Effector CD4-positive, alpha-beta T cell (primary cell): Measurements from ENCODE around the gene RPL23.
"Not testable (repeated sequence)": the region's sequence is repeated elsewhere in the genome, so short reads cannot be mapped to it uniquely, and the experiment has no call there.

Source experiments
- DNase-seq: peaks from one replicate; pipeline ENCODE4 v3.0.0-alpha.2; 2020

RPL23 gene

DNA sequence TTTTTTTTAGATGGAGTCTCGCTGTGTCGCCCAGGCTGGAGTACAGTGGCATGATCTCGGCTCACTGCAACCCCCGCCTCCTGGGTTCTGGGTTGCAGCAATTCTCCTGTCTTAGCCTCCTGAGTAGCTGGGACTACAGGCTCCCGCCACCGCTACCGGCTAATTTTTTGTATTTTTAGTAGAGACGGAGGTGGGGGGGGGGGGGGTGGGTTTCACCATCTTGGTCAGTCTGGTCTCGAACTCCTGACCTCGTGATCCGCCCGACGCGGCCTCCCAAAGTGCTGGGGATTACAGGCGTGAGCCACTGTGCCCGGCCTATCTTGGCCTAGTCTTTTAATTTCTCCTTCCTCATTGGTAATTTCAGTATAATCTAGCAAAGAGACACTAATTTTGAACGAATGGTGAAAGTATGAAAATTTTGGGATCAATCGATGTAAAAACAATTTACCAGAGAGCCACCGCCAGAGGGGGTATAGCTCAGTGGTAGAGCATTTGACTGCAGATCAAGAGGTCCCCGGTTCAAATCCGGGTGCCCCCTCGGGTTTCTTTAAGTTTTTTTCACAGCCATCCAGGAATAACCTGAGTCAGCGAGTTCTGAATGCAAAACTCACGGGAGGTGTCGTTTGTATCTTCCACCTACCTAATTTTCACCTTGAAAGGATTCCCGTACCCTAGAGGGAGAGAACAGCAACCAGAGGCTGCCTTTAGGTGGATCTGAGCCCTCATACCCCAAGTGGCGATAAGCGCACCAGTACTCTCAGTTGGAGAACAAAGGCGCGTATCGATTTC is 13.9 kb upstream of the RPL23 start:
- peak; percentile 59 for DNase-seq

- no peak for DNase-seq
These were observed 11.3 kb upstream of the RPL23 start for GRCh38 chr17:38864636-38865398.

- DNase-seq = no peak
These were observed 7.9 kb upstream of the RPL23 start for GRCh38 chr17:38861399-38861843.

DNA sequence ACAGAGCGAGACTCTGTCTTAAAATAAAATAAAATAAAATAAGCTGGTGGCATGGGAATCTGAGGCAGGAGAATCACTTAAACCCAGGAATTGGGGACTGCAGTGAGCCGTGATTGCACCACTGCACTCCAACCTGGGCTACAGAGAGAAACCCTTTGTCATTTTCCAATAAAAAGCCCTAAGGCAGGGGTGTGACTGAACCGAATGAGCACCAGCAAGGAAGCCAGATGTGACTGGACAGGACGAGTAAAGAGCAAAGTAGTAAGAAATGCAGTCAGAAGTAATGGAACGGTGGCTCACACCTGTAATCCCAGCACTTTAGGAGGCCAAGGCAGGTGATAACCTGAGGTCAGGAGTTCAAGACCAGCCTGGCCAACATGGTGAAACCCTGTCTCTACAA is 3.8 kb upstream of the RPL23 start:
- DNase-seq = no peak

- not testable (repeated sequence) for DNase-seq
These were observed 1.7 kb upstream of the RPL23 start for GRCh38 chr17:38855101-38855714.

GRCh38 chr17:38852771-38853291 is 690 bp downstream of the RPL23 start:
- peak; percentile 18 for DNase-seq

- DNase-seq = no peak
These were observed 2.1 kb downstream of the RPL23 start for GRCh38 chr17:38851434-38851833.

DNA sequence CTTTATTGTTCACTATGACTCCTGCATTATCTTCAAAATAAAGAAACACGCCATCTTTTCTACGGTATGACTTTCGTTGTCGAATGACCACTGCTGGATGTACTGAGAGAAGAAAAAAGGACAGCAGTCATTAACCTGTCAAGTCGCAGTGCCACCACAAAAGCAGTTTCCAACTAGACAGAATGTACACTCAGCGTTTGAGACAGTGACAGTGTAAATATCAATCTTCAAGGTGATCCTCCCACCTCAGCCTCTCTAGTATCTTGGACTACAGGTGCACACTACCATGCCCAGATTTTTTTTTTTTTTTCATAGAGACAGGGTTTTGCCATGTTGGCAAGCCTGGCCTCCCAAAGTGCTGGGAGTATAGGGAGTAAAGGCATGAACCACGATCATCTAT is 3.1 kb downstream of the RPL23 start:
- no peak for DNase-seq

DNA sequence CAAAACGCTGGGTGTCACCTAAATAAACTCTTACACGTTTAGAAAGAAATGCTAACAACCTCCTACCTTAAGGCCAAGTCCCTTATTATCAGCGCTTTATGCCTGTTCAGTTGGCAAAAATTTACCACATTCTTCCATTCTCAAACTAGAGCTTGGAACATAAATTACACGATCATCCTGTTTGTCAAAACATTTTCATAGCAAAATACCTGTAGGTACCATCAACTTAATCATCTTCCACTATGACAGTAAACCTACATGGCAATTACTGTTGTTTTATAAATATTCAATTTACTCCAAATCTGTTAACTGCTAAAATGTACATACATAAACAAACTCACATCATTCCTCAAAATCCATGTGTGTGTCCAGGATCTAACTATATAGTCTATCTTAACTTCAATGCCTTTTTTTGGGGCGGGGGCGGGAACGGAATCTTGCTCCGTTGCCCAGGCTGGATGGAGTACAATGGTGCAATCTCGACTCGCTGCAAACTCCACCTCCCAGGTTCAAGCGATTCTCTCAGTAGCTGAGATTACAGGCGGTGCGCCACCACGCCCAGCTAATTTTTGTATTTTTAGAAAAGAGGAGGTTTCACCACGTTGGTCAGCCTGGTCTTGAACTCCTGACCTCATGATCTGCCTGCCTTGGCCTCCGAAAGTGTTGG is 4.4 kb downstream of the RPL23 start:
- no peak for DNase-seq

DNA sequence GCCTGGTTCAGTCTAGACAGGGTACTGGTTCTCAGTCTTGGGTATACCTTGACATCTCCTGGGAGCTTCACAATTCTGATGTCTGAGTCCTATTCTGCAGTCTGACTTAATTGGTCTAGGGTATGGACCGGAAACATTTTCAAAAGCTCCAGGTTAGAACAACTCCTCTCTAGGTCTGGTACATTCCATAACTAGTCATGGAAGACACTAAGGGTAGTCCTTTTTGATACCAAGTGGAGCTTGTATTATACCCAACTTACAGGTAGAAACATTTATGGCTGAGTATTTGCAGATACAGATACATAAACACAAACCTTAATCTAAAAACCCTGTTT is 5.0 kb downstream of the RPL23 start:
- no peak for DNase-seq

GRCh38 chr17:38844261-38844757 is 9.2 kb downstream of the RPL23 start:
- no peak for DNase-seq

DNA sequence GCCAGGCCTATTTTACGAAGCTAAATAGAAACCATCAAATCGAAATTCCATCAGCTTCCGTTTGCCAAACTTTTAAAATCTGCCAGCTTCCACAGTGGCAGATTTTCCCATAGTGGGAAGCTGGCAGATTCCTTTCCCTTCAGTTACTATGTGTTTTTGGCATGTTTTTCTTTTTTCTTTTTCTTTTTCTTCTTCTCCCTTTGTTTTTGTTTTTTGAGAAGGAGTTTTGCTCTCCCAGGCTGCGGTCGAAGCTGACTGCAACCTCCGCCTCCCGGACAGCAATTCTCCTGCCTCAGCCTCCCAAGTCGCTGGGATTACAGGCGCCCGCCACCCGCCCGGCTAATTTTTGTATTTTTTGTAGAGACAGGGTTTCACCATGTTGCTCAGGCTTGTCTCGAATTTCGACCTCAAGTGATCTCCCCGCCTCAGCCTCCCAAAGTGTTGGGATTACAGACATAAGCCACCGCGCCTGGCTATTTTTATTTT is 27.7 kb downstream of the RPL23 start:
- DNase-seq = no peak

- peak; percentile 91 for DNase-seq
These were observed 28.4 kb downstream of the RPL23 start, which contains the start of gene CWC25 for GRCh38 chr17:38824899-38825761. Gene CWC25 (minus strand): TSS chr17:38825321. CDS start chr17:38825183, 138 bp downstream.

DNA sequence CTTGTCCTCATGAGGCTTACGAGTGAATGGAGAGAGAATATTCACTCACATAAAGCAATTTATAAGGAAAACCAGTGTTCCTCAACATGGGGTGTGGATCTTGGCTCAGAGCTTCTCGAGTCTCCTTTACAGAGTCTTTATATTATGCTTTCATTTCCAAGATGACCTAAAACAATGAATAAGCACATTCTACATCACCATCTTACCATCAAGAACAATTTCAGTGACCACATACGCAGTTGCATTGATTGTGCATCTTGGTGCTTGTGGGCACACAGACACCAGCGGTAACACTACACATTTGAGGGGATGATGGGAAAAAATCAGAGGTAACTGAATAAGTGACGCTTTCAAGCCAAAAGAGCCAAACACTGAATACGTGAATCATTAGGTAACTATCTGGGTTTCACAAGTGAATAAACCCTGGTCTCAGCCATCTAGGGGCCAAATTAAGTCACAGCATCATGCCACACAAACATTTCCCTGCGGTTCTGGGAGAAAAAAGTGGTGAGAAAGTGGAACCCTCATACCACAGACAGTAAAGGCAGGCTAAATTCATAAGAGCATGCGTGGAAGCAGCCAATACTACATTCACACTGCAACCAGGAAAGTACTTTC is 37.8 kb downstream of the RPL23 start:
- DNase-seq = no peak

GRCh38 chr17:38809828-38810227 is 43.7 kb downstream of the RPL23 start:
- DNase-seq = no peak

GRCh38 chr17:38800237-38800760 is 53.2 kb downstream of the RPL23 start:
- DNase-seq = no peak

DNA sequence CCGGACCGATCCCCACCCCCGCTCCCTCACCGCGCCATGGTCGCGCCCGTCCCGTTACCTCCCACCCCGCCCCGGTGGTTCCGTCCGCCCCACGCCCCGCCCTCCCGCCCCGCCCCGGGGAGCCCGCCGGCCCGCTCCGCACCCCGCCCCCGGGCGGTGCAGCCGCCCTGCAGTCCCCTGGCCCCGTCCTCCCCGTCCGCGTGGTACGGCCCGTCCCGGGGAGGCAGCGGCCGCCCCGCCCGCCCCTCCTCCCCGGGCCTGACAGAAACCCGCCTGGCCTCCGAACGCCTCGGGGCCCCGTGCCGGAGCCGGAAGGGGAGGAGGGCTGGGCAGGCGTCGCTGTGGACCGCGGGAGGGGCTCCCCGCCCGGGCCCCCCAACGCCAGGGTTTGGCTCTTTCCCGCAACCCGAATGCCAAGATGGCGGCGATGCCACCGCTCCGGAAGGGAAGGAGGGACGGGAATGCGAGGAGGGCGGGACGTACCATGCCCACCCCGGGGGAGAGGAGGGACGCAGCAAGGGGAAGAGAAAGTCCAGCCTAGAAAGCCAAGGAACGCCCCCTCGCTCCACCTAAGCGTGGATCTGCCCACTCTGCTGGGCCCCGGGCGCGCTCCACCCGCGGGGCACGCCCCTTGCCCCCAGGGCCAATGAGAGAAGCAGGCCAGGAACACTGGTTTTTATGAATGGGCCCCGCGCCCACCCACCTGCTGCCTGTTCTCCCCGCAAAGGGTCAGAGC is 53.9 kb downstream of the RPL23 start, which contains the start of gene PIP4K2B:
Gene PIP4K2B, minus strand, starts transcription at position 56 of the 736 bp plus-strand sequence. CDS start 132 bp downstream, outside the sequence.
- peak; percentile 75 for DNase-seq

DNA sequence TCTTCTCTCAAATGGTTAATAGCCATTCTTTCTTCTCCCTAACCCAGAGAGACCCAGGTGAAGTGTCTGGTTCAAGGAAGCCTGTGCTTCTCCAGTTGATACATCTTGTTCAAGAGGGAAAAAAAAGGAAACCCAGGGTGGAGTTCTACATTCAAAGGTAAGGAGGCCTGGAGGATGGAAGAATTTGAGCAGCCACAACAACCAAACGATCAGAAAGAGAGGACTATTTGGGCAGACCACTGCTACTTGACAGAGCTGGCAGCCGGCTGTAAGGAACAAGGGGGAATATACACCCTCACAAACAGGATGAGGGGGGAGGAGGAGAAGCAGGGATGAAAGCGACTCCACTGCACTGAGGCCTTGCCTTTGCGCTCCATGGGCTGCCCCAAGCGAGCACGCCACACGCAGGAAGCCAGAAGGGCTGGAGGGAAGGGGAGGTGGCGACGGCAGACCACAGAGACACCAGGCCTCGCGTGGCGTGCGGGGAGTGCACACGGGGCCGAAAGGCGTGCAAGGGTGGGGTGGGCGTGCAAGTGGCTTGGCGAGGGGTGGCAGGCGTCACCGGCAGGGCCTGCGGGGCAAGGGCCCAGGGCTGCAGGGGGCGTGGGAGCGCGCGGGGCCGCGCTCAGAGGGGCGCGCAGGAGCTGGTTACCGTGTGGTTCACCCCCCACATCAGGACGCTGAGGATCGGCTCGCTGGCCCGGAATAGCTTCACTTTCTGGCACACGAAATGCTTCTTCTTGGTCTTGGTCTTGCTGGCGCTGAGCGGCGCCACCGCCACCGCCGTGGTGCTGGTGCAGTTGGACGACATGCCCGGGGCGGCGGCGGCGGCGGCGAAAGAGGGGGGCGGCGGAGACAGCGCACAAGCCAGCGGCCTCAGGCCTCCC is 54.7 kb downstream of the RPL23 start:
- no peak for DNase-seq
